ENCODE measurements around the gene RHOD.

RHOD gene

GRCh38 chr11:67071420-67072284 lies 15.0 kb downstream of the RHOD start:
- Mint-ChIP-seq H3K9me3 (no peaks in the 10 kb centered on the region), H3K4me1 (peaks cover 5% of the 10 kb centered on the region), H3K27ac (no peak overlapping the region), H3K27me3 (ENCODE audit: low read depth, poor library complexity) (peaks cover 27% of the 10 kb centered on the region), H3K4me3 (peak overlapping the region; percentile 30), H3K36me3 (ENCODE audit: low read depth) (no peaks in the 10 kb centered on the region)
- TF ChIP-seq, protein P1, sequence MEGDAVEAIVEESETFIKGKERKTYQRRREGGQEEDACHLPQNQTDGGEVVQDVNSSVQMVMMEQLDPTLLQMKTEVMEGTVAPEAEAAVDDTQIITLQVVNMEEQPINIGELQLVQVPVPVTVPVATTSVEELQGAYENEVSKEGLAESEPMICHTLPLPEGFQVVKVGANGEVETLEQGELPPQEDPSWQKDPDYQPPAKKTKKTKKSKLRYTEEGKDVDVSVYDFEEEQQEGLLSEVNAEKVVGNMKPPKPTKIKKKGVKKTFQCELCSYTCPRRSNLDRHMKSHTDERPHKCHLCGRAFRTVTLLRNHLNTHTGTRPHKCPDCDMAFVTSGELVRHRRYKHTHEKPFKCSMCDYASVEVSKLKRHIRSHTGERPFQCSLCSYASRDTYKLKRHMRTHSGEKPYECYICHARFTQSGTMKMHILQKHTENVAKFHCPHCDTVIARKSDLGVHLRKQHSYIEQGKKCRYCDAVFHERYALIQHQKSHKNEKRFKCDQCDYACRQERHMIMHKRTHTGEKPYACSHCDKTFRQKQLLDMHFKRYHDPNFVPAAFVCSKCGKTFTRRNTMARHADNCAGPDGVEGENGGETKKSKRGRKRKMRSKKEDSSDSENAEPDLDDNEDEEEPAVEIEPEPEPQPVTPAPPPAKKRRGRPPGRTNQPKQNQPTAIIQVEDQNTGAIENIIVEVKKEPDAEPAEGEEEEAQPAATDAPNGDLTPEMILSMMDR (IDR thresholded peaks at IDR 0.05): peak; percentile 81
- DNase-seq: peak; percentile 82

- DNase-seq: no peak
- Mint-ChIP-seq H3K27me3 (ENCODE audit: low read depth, poor library complexity) (peaks cover 29% of the 10 kb centered on the region), H3K4me3 (no peak overlapping the region), H3K9me3 (no peaks in the 10 kb centered on the region), H3K27ac (no peak overlapping the region), H3K4me1 (peaks cover 5% of the 10 kb centered on the region), H3K36me3 (ENCODE audit: low read depth) (no peaks in the 10 kb centered on the region)
- TF ChIP-seq, protein P1 (IDR thresholded peaks at IDR 0.05): no peak
Measured at GRCh38 chr11:67072295-67072694, 15.6 kb downstream of the RHOD start.

GRCh38 chr11:67073908-67074307 lies 17.3 kb downstream of the RHOD start:
- no peak for DNase-seq
- Mint-ChIP-seq H3K9me3 (no peaks in the 10 kb centered on the region), H3K4me1 (peaks cover 13% of the 10 kb centered on the region), H3K27me3 (ENCODE audit: low read depth, poor library complexity) (peaks cover 19% of the 10 kb centered on the region), H3K36me3 (ENCODE audit: low read depth) (no peaks in the 10 kb centered on the region), H3K27ac (no peak overlapping the region), H3K4me3 (no peak overlapping the region)
- TF ChIP-seq, protein P1 (IDR thresholded peaks at IDR 0.05): no peak

DNA sequence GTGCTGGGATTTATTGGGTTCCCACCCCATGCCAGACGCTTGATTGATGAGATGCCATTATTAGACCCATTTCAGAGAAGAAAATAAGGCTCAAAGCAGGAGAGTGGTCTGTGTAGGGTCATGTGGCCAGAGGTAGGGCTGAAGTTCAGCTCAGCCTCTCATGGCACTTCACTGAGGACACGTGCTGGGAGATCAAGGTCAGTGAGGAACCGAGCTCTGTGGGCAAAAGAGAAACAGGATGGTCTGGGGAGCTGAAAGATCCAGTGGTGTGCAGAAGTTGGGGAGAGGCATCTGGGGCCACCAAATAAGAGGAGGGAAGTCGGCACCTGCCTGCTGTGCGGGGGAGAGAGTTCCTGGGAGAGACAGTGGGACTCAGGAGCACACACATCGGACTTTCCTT lies 19.6 kb downstream of the RHOD start:
- Mint-ChIP-seq H3K4me1 (peaks cover 18% of the 10 kb centered on the region), H3K27ac (peak overlapping the region; percentile 2), H3K27me3 (ENCODE audit: low read depth, poor library complexity) (peaks cover 12% of the 10 kb centered on the region), H3K36me3 (ENCODE audit: low read depth) (no peaks in the 10 kb centered on the region), H3K9me3 (no peaks in the 10 kb centered on the region), H3K4me3 (no peak overlapping the region)
- no peak for DNase-seq
- TF ChIP-seq, protein P1 (IDR thresholded peaks at IDR 0.05): no peak

DNA sequence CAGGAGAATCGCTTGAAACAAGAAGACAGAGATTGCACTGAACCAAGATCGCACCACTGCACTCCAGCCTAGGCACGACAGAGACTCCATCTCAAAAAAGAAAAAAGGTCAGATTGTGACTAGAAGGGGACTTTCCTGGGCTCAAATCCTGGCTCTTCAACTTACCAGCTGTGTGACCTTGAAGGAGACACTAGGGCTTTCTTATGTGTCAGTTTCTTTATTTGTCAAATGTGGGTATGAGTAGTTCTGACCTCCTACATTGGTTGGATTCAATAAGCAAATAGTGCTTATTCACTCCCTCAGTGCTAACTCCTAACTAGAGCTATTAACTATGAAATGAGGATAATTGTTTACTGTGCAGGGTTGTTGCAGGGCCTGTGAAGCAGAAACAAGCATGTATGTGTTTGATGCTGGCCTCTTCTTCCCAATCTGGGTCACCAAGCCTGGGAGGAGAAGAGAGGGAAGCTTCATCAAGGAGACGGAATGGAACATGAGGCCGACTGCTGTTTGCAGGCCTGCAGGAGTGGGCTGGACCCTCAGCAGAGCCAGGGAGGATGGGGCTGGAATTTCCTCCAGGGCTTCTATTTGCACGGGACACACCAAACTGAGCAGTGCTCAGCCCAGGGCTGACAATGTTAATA lies 22.5 kb downstream of the RHOD start:
- H3K27ac Mint-ChIP-seq: no peak overlapping the region
- DNase-seq: no peak
- no peaks in the 10 kb centered on the region for H3K36me3 Mint-ChIP-seq (ENCODE audit: low read depth)
- H3K9me3 Mint-ChIP-seq: no peaks in the 10 kb centered on the region
- TF ChIP-seq, protein P1 (IDR thresholded peaks at IDR 0.05): no peak
- peaks cover 27% of the 10 kb centered on the region for H3K4me1 Mint-ChIP-seq
- peaks cover 11% of the 10 kb centered on the region for H3K27me3 Mint-ChIP-seq (ENCODE audit: low read depth, poor library complexity)
- no peak overlapping the region for H3K4me3 Mint-ChIP-seq

Measured in nephron progenitor cell (in vitro differentiated cells).